ENCODE measurements around the gene TEX55. TPM values are rescaled to one million over a fixed set of nuclear protein-coding genes. Genes with fewer than 3 reads are reported as not detected.

TEX55 gene
- total and polyA plus RNA-seq, 12 donors, result not detected

GRCh38 chr3:119194237-119195150, 48.5 kb downstream of the TEX55 start:
- Histone ChIP-seq H3K4me3 (no peak overlapping the region), H3K4me1 (replicated peaks in 1 of 2) (no peaks in the 10 kb centered on the region), H3K27ac (no peak overlapping the region), H3K36me3 (replicated peaks in 1 of 2) (no peaks in the 10 kb centered on the region), H3K9me3 (replicated peaks in 1 of 3) (no peaks in the 10 kb centered on the region), H3K27me3 (no peaks in the 10 kb centered on the region)
- TF ChIP-seq POLR2A (IDR thresholded peaks at IDR 0.05) (no peak), CTCF (IDR thresholded peaks at IDR 0.05) (no peak)
- no peak for DNase-seq
- intact Hi-C loops (cut with DNase I), result no loop called here
- 77 to 84% (median 80%) methylated on average over 7 of the region's 7 CpGs for WGBS, 4 donors

GRCh38 chr3:119195151-119195476, 49.1 kb downstream of the TEX55 start:
- no peak for TF ChIP-seq CTCF (IDR thresholded peaks at IDR 0.05)
- no peak for TF ChIP-seq POLR2A (IDR thresholded peaks at IDR 0.05)
- DNase-seq, result no peak
- Histone ChIP-seq H3K36me3 (replicated peaks in 1 of 2) (no peaks in the 10 kb centered on the region), H3K4me3 (no peak overlapping the region), H3K9me3 (replicated peaks in 1 of 3) (no peaks in the 10 kb centered on the region), H3K4me1 (replicated peaks in 1 of 2) (no peaks in the 10 kb centered on the region), H3K27me3 (no peaks in the 10 kb centered on the region), H3K27ac (no peak overlapping the region)
- intact Hi-C loops (cut with DNase I), result no loop called here
- 63 to 100% (median 84%) methylated on average over 1 of the region's 1 CpG for WGBS, 4 donors

- no peak for TF ChIP-seq CTCF (IDR thresholded peaks at IDR 0.05)
- TF ChIP-seq POLR2A (IDR thresholded peaks at IDR 0.05), result no peak
- Histone ChIP-seq H3K9me3 (replicated peaks in 1 of 3) (no peaks in the 10 kb centered on the region), H3K27me3 (no peaks in the 10 kb centered on the region), H3K4me3 (no peak overlapping the region), H3K4me1 (replicated peaks in 1 of 2) (no peaks in the 10 kb centered on the region), H3K27ac (no peak overlapping the region), H3K36me3 (replicated peaks in 1 of 2) (no peaks in the 10 kb centered on the region)
- WGBS, 4 donors, result 74 to 90% (median 80%) methylated on average over 1 of the region's 1 CpG
- intact Hi-C loops (cut with DNase I), result no loop called here
- DNase-seq, result no peak
These were observed 49.9 kb downstream of the TEX55 start for GRCh38 chr3:119195911-119196310.

Other genes with a start within 250 kb of the TEX55 start
- 10 to 100 TPM; 12.0 to 31.3 (median 22.5) TPM for gene IGSF11, start 111.3 kb upstream of the TEX55 start, total RNA-seq
- 10 to 100 TPM in 1 of 3 donors, 1 to 10 TPM in 2; 4.1 to 12.8 (median 4.3) TPM for gene IGSF11, start 111.3 kb upstream of the TEX55 start, polyA plus RNA-seq
- gene UPK1B, start 27.4 kb downstream of the TEX55 start, total RNA-seq, result not detected
- gene UPK1B, start 27.4 kb downstream of the TEX55 start, polyA plus RNA-seq, result under 1 TPM in 1 of 3 donors, not detected in 2; 0.24 TPM
- 10 to 100 TPM; 10.3 to 19.2 (median 15.8) TPM for gene B4GALT4, start 94.7 kb downstream of the TEX55 start, total RNA-seq
- 10 to 100 TPM; 15.1 to 23.1 (median 17.0) TPM for gene B4GALT4, start 94.7 kb downstream of the TEX55 start, polyA plus RNA-seq
- gene ARHGAP31, start 148.2 kb downstream of the TEX55 start, total RNA-seq, result 10 to 100 TPM in 5 of 9 donors, 1 to 10 TPM in 4; 4.0 to 21.8 (median 11.4) TPM
- 1 to 10 TPM; 2.9 to 4.6 (median 4.3) TPM for gene ARHGAP31, start 148.2 kb downstream of the TEX55 start, polyA plus RNA-seq